ENCODE results near the gene RFTN1.

RFTN1 gene

DNA sequence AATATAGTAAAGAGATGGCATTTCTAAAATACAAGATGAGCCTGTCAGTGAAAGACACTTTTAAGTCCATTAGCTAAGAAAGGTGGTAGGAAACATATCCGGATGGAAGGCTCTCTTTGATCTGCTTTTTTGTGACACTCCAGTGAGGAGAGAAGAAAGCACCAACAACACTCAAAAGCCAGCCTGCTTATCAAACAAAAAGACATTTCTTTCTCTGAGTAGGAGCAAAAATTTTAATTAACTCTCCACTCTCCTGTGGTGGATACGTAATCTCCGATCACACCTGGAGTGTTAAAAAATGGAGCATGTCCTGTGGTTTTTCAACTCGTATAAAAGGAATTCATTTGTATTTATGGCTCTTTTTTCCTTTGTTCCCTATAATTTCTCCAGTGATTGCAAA, 183.1 kb downstream of the RFTN1 start:
- Histone ChIP-seq H3K4me1 (ENCODE audit: control insufficient read depth, low read length) (peaks cover 6% of the 10 kb centered on the region; the same call in 1 of the 2 replicates), H3K9me3 (ENCODE audit: control insufficient read depth, insufficient read depth, low read length) (no peaks in the 10 kb centered on the region), H3F3A (ENCODE audit: control insufficient read depth, insufficient read depth) (peaks cover 9% of the 10 kb centered on the region)

DNA sequence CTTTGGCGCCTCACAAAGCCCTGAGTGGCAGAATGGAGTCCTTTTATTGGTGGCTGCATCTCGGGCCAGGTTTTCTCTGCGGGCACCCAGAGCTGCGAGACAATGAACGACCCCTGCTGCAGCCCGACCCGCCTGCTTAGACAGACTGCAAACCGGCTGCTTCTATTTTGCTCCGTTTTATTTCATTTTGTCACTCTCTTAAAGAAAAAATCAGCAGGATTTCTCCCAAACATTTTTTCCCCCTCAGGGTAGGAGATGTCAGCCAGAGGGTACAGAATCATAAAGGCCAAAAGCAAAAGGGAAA, 183.7 kb downstream of the RFTN1 start:
- H3K4me1 ChIP-seq (ENCODE audit: control insufficient read depth, low read length): peaks cover 6% of the 10 kb centered on the region; the same call in 1 of the 2 replicates
- H3K36me3 ChIP-seq (ENCODE audit: control insufficient read depth, low read length): peaks cover 95% of the 10 kb centered on the region
- H3F3A ChIP-seq (ENCODE audit: control insufficient read depth, insufficient read depth): peaks cover 9% of the 10 kb centered on the region
- no peaks in the 10 kb centered on the region for H3K9me2 ChIP-seq (replicated peaks; ENCODE audit: control insufficient read depth, low read length)
- H3K27ac ChIP-seq (ENCODE audit: low read depth, low read length): no peak overlapping the region
- TF ChIP-seq, protein P1, sequence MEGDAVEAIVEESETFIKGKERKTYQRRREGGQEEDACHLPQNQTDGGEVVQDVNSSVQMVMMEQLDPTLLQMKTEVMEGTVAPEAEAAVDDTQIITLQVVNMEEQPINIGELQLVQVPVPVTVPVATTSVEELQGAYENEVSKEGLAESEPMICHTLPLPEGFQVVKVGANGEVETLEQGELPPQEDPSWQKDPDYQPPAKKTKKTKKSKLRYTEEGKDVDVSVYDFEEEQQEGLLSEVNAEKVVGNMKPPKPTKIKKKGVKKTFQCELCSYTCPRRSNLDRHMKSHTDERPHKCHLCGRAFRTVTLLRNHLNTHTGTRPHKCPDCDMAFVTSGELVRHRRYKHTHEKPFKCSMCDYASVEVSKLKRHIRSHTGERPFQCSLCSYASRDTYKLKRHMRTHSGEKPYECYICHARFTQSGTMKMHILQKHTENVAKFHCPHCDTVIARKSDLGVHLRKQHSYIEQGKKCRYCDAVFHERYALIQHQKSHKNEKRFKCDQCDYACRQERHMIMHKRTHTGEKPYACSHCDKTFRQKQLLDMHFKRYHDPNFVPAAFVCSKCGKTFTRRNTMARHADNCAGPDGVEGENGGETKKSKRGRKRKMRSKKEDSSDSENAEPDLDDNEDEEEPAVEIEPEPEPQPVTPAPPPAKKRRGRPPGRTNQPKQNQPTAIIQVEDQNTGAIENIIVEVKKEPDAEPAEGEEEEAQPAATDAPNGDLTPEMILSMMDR (IDR thresholded peaks at IDR 0.05; ENCODE audit: low read depth, low read length, poor library complexity, severe bottlenecking): no peak
- no peak for TF ChIP-seq EZH2phosphoT487 (IDR thresholded peaks at IDR 0.05; ENCODE audit: borderline replicate concordance, low read length)
- H4K20me1 ChIP-seq (ENCODE audit: control insufficient read depth, insufficient read depth, low read depth, low read length): no peaks in the 10 kb centered on the region
- no peaks in the 10 kb centered on the region for H3K9me3 ChIP-seq (ENCODE audit: control insufficient read depth, insufficient read depth, low read length)
- H3K79me2 ChIP-seq (ENCODE audit: control insufficient read depth, low read length): peaks cover 78% of the 10 kb centered on the region
- no peak overlapping the region for H3K4me2 ChIP-seq (ENCODE audit: low read length)
- H3K4me3 ChIP-seq (ENCODE audit: low read length): no peak overlapping the region
- H3K27me3 ChIP-seq (ENCODE audit: control insufficient read depth, low read length): no peaks in the 10 kb centered on the region

More for the DNA sequence above, 183.1 kb downstream of the RFTN1 start:
- Histone ChIP-seq H4K20me1 (ENCODE audit: control insufficient read depth, insufficient read depth, low read depth, low read length) (no peaks in the 10 kb centered on the region), H3K4me2 (ENCODE audit: low read length) (no peak overlapping the region), H3K4me3 (ENCODE audit: low read length) (no peak overlapping the region), H3K36me3 (ENCODE audit: control insufficient read depth, low read length) (peaks cover 95% of the 10 kb centered on the region), H3K9me2 (replicated peaks; ENCODE audit: control insufficient read depth, low read length) (no peaks in the 10 kb centered on the region), H3K27ac (ENCODE audit: low read depth, low read length) (no peak overlapping the region), H3K27me3 (ENCODE audit: control insufficient read depth, low read length) (no peaks in the 10 kb centered on the region), H3K79me2 (ENCODE audit: control insufficient read depth, low read length) (peaks cover 82% of the 10 kb centered on the region)
- TF ChIP-seq EZH2phosphoT487 (IDR thresholded peaks at IDR 0.05; ENCODE audit: borderline replicate concordance, low read length): no peak
- TF ChIP-seq, protein P1 (IDR thresholded peaks at IDR 0.05; ENCODE audit: low read depth, low read length, poor library complexity, severe bottlenecking): no peak

DNA sequence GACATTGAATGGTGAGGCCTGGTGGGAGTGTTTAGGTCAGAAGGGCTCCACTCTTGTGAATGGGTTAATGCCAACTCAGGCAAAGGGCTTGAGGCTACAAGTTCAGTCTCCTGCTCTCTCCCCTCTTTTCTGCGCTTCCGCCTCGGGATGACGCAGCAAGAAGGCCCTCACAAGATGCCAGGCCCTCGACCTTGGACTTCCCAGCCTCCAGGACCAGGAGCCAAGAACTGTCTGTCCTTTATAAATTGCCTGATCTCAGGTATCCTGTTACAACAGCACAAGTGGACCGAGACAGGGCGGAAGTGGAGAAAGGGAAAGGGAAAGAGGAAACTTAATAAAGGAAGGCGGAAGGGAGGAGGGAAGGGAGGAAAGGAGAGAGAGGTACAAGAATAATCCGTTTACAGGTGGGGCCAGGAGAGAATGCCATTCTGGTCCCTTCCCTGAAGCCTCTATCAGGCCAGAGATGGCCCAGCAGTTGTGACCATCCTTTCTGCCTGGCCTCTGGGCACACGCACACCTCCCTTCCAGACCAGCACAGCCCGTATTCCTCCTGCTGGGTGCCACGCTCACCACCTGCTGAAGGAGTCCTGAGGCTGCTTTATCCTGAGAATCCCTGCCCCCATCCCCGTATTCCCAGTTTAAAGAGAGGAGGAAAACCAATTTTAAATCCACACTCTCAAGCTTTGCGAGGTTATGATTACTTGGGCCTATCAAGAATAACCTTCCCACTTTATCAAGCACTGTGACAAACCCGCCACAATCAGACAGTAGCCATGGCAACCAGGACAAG, 184.3 kb downstream of the RFTN1 start:
- Histone ChIP-seq H3K4me3 (ENCODE audit: low read length) (no peak overlapping the region), H3K36me3 (ENCODE audit: control insufficient read depth, low read length) (peaks cover 95% of the 10 kb centered on the region), H3K9me2 (replicated peaks; ENCODE audit: control insufficient read depth, low read length) (no peaks in the 10 kb centered on the region), H3K4me2 (ENCODE audit: low read length) (no peak overlapping the region), H3K9me3 (ENCODE audit: control insufficient read depth, insufficient read depth, low read length) (no peaks in the 10 kb centered on the region), H3K27me3 (ENCODE audit: control insufficient read depth, low read length) (no peaks in the 10 kb centered on the region), H3F3A (ENCODE audit: control insufficient read depth, insufficient read depth) (peaks cover 9% of the 10 kb centered on the region), H4K20me1 (ENCODE audit: control insufficient read depth, insufficient read depth, low read depth, low read length) (no peaks in the 10 kb centered on the region), H3K4me1 (ENCODE audit: control insufficient read depth, low read length) (peaks cover 6% of the 10 kb centered on the region; the same call in 1 of the 2 replicates), H3K79me2 (ENCODE audit: control insufficient read depth, low read length) (peaks cover 72% of the 10 kb centered on the region), H3K27ac (ENCODE audit: low read depth, low read length) (no peak overlapping the region)
- no peak for TF ChIP-seq EZH2phosphoT487 (IDR thresholded peaks at IDR 0.05; ENCODE audit: borderline replicate concordance, low read length)
- TF ChIP-seq, protein P1 (IDR thresholded peaks at IDR 0.05; ENCODE audit: low read depth, low read length, poor library complexity, severe bottlenecking): no peak

Measured in DOHH2 (cell line).